Activated CD4-positive, alpha-beta T cell treated with anti-CD3 and anti-CD28 coated beads, Interleukin-10, Interleukin-2, amounts not matched to agents 100 ng/mL and 50 ng/mL, durations not matched to agents 16 hours and 8 hours (primary cell): Measurements from ENCODE around the gene AGR2.
"Not testable (repeated sequence)": the region's sequence is repeated elsewhere in the genome, so short reads cannot be mapped to it uniquely, and the experiment has no call there.

Experiments used
- DNase-seq: peaks from one replicate; pipeline ENCODE4 v3.0.0-alpha.2; 2020

Gene AGR2

DNA sequence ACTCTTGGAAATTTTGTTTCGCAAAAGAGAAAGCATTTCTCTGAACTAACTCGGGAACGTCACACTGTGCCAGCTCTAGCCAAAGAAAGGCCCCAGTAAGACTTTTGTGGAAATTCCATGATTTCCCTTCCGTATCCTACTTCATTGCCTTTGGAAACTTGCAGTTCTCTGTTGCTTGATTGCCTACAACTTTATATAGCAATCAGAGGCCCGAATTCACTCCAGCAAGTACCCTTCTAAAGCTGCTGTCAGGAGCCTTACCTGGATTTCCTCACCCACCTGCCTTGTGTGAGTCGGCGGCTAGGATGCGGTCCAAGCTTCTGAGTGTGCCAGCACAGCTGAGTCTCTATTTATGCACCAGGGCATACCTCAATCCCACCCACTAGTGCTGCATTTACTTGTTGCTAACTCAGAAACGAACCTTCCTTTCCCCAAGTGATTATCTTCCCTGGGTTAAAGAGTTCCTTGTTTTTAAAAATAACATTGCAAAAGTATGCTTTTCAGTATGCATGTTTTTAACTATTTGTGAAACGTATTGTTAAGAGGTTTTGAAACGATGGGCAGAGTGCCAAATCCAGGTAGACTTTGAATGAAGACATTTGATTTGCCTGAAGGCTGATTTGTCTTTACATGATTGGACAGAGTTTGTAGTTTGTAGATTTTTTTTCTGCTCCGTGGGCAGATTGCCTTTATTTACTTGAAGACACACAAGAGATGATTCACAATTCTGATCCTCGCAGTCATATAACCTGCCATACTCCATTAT, at the start of gene AGR2:
Gene AGR2, minus strand, starts transcription at position 326 of the 766 bp plus-strand sequence. CDS start 3,203 bp downstream, outside the sequence.
- DNase-seq: no peak

GRCh38 chr7:16853189-16853588, 48.4 kb upstream of the AGR2 start:
- DNase-seq: not testable (repeated sequence)

DNA sequence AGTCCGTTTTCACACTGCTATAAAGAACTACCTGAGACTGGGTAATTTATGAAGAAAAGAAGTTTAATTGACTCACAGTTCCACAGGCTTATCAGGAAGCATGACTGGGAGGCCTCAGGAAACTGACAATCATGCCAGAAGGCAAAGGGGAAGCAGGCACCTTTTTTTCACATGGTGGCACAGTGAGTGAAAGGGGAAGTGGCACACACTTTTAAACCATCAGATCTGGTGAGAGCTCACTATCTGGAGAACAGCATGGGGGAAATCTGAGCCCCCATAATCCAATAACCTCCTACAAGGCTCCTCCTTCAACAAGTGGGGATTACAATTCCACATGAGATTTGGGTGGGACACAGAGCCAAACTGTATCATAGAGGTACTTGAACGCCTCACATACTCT, 47.0 kb upstream of the AGR2 start:
- no peak for DNase-seq

- DNase-seq: no peak
Observed at GRCh38 chr7:16850614-16851466, 46.0 kb upstream of the AGR2 start.

- DNase-seq: no peak
Observed at GRCh38 chr7:16849296-16850148, 44.7 kb upstream of the AGR2 start.

- DNase-seq: no peak
Observed at GRCh38 chr7:16847381-16847860, 42.6 kb upstream of the AGR2 start.

DNA sequence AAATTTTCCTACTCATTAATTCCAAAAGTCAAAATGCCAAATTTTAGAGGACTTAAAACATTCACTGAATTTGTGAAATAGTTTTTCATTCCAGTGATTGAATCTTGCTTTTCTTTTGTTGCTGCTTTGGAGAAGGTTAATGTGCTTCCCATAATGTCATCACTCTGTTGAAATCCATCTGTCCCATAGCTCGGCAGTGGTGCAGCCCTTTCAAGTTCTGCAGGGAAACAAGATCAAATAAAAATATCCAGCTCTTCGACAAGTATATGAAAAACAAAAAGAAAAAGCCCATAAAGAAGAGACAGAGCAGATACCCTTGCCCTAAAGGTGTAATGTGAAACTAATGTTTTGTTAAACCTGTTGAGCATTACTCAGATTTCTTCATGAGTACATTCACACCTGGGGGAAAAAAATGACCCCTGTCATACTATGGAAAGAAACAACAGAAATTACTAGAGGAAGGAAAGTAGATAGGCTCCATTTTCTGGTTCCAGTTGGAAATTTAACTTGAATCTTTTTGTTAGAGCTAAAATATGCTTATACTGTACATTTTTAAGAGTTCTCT, 41.9 kb upstream of the AGR2 start:
- DNase-seq: no peak

GRCh38 chr7:16845746-16846145, 40.9 kb upstream of the AGR2 start:
- DNase-seq: no peak

GRCh38 chr7:16841681-16842080, 36.9 kb upstream of the AGR2 start:
- DNase-seq: no peak

DNA sequence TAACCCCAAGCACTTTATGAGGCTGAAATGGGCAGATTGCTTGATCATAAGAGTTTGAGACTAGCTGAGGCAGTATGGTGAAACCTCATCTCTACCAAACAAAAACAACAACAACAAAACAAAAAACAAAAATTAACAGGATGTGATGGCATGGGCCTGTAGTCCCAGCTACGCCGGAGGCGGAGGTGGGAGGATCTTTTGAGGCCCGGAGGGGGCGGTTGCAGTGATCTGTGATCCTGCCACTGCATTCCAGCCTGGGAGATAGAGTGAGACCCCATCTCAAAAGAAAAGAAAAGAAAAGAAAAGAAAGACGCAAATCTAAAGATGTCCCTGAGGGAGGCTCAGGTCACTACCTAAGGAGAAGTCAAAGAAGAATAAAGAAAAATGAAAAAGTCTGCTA, 35.3 kb upstream of the AGR2 start:
- DNase-seq: no peak

GRCh38 chr7:16839646-16840045, 34.8 kb upstream of the AGR2 start:
- no peak for DNase-seq

DNA sequence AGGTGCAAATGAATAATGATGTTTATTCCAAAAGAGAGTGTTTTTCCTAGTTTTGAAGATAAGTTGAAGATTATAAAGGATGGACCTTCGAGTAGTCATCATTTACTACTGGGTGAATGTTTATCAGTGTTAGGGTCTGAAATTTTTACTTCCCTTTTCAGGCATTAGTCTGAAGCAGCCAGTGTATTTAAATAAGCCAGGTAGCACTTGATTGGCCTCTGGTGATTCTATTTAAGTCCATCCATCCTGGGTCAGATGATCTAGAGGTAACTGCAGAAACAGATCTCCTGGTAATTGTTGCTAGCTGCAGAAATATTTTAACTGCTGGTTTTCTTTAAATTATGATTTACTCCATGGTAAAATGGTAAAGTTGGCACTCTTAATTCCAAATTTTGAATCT, 34.1 kb upstream of the AGR2 start:
- no peak for DNase-seq

DNA sequence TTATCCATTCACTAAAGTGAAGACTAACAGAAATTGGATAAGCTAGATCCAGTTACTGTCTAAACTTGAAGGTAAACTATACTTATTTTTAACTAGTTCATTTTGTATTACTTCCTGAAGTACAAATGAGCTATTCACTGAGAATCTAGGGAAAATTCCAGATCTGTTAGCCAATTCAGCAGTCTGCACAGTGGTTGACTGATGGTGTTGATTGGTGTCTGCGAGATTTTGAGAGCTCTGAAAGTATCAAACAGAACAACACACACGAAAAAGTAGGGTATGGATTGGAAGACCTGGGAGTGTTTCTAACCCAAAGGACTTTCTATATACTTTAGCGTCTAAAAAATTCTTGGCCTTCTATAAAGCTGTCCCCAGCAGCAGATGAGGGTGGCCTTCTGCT, 33.6 kb upstream of the AGR2 start:
- no peak for DNase-seq

GRCh38 chr7:16836481-16836880, 31.7 kb upstream of the AGR2 start:
- no peak for DNase-seq

GRCh38 chr7:16833373-16833772, 28.6 kb upstream of the AGR2 start:
- no peak for DNase-seq

DNA sequence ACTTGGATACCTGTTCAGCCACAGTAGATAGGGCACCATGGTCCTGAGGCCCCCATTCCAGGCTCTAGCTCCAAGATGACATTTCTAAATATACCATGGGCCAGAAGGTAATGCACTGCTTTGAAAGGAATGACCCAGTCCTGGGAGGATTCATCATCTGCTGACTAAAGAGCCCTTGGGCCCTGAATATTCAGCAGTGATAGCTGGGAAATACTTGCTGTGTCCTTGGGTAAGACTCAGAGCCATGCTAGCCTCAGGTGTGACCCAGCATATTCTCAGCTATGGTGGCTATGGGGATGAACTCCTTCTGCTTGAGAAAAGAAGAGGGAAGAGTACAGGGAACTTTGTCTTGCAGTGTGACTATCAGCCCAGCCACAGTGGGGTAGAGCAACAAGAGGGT, 21.3 kb upstream of the AGR2 start:
- no peak for DNase-seq

- no peak for DNase-seq
Observed at GRCh38 chr7:16822029-16822428, 17.2 kb upstream of the AGR2 start.

DNA sequence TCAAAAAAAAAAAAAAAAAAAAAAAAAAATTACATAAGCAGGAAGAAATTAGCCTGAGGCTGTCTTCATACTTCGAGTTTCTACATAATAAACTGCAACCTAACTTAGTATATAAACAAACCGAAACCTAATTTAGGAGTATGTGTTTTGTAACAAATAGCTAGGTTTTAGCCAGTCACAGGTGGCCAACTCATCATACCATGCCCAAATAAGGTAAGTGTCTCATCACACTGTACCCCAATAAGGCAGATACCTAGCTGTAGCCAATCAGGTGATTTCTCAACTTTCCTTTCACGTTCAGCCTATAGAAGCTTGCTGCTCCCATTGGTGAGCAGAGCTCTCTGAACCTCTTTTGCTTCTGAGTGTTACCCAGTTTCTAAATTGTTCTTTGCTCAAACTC, 13.9 kb upstream of the AGR2 start:
- DNase-seq: no peak

- no peak for DNase-seq
Observed at GRCh38 chr7:16817536-16817935, 12.7 kb upstream of the AGR2 start.

- no peak for DNase-seq
Observed at GRCh38 chr7:16816824-16817223, 12.0 kb upstream of the AGR2 start.

DNA sequence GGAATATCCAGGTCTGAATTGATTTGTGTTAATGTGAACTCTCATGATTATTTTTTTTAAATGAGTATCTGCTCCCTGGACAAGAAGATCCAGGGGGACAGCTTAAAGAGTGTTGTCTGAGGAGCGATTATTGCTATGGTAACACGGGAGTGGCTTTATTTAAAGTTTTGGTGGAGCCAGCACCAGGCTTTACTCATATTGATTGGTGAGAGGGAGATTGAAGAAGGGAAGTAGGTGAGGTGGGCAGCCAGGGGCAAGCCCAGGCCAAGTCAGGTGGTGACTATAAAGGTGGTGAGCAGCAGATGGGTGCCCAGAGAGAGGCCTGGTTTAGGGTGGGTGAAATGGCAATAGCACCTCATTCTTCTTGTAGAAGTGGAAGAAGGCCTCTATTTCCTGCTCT, 10.2 kb upstream of the AGR2 start:
- no peak for DNase-seq

GRCh38 chr7:16813232-16813616, 8.4 kb upstream of the AGR2 start:
- DNase-seq: no peak
